GM12875 (cell line): ENCODE results near the gene ZNF281.

ENCODE experiments used
- H3K4me3 ChIP-seq: one replicate; pipeline ENCODE4 v1.5.1; 2011; ENCODE audit warnings: low read depth, low read length, control low read depth
- CTCF ChIP-seq: IDR thresholded peaks from 2 replicates; pipeline ENCODE4 v1.5.1; 2011; ENCODE audit warnings: low read depth, mild to moderate bottlenecking, control low read depth, inconsistent platforms, low read length, moderate library complexity, borderline replicate concordance; ENCODE audit not compliant: insufficient read depth

The ZNF281 gene

GRCh38 chr1:200437556-200438203, 27.8 kb upstream of the ZNF281 start:
- no peak for TF ChIP-seq CTCF
- no peak overlapping the region for H3K4me3 ChIP-seq

GRCh38 chr1:200437088-200437487, 27.3 kb upstream of the ZNF281 start:
- H3K4me3 ChIP-seq = no peak overlapping the region
- TF ChIP-seq CTCF = no peak

- H3K4me3 ChIP-seq = no peak overlapping the region
- no peak for TF ChIP-seq CTCF
Observed at GRCh38 chr1:200436436-200436835, 26.6 kb upstream of the ZNF281 start.

GRCh38 chr1:200435200-200435780, 25.5 kb upstream of the ZNF281 start:
- TF ChIP-seq CTCF = no peak
- no peak overlapping the region for H3K4me3 ChIP-seq

- no peak for TF ChIP-seq CTCF
- H3K4me3 ChIP-seq = no peak overlapping the region
Observed at GRCh38 chr1:200433586-200433985, 23.8 kb upstream of the ZNF281 start.

GRCh38 chr1:200432586-200432985, 22.8 kb upstream of the ZNF281 start:
- H3K4me3 ChIP-seq = no peak overlapping the region

More at GRCh38 chr1:200432586-200432985, 22.8 kb upstream of the ZNF281 start:
- TF ChIP-seq CTCF = no peak
